ENCODE measurements around the gene CCDC57. TPM values are rescaled to one million over a fixed set of nuclear protein-coding genes. Genes with fewer than 3 reads are reported as not detected.

The CCDC57 gene
- polyA plus RNA-seq, 1 donor (not counting 4 experiments of a cell fraction or from before 2014, with no cell fraction given), result 19.2 TPM

DNA sequence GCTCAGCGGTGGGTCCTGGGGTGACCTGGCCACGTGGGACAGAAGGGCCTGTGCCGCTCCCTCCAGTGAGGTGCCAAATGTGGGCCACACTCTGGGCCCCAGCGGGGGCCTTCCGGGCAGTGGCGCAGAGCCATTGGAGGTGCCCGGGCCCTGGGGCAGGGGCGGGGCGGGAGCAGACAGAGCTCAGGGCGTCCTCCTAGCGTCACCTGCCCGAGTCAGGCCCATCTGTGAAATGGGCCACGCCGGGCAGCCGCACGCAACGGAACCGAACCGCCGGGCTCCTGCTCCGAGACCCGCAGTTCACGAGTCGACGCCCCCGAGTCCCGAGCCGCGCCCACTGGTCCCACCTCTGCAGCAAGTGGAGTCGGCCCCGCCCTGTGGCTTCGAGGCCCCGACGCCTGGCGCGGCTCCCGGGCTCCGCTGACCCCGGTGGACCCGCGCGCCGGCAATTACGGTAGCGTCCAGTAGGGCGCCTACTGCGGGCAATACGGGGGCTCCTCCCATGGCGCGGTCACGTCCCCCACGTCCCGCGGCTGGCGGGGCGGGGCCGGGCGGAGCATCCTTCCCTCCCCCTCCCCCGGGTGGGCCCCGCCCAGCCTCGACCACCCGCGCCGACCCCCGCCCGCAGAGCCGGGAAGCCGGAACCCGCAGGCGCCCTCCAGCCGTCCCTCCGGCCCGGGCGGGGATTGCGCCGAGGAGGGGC is 18.1 kb upstream of the CCDC57 start:
- Histone ChIP-seq H3K27ac (ENCODE audit: control insufficient read depth, insufficient read depth, low read length) (no peak overlapping the region), H3K36me3 (ENCODE audit: control insufficient read depth in 2 of 2, extremely low read depth in 1 of 2, insufficient read depth in 2 of 2, low read length in 2 of 2) (no peaks in the 10 kb centered on the region), H3K9me3 (ENCODE audit: control insufficient read depth, low read depth, low read length) (no peaks in the 10 kb centered on the region), H2AFZ (ENCODE audit: control insufficient read depth, low read length) (no peak overlapping the region), H3K4me2 (ENCODE audit: control insufficient read depth, extremely low read depth, insufficient read depth, low read depth, low read length) (peak overlapping the region; percentile 67), H3K27me3 (ENCODE audit: control insufficient read depth, extremely low read depth, insufficient read depth, low read length) (no peaks in the 10 kb centered on the region), H3K4me3 (ENCODE audit: control insufficient read depth in 2 of 3, extremely low read depth in 1 of 3, insufficient read depth in 2 of 3, low read depth in 1 of 3, low read length in 3 of 3) (peak overlapping the region; percentile 60 to 80 (median 73)), H4K20me1 (ENCODE audit: control insufficient read depth, extremely low read depth, insufficient read depth, low read length) (no peaks in the 10 kb centered on the region), H3K79me2 (ENCODE audit: control insufficient read depth, insufficient read depth, low read length) (no peaks in the 10 kb centered on the region), H3K9ac (ENCODE audit: control insufficient read depth, extremely low read depth, insufficient read depth, low read length) (peak overlapping the region; percentile 22), H3K9me1 (ENCODE audit: control insufficient read depth, extremely low read depth, insufficient read depth, low read length) (no peaks in the 10 kb centered on the region), H3K4me1 (ENCODE audit: control insufficient read depth, extremely low read depth, insufficient read depth, low read length) (peaks cover 21% of the 10 kb centered on the region)
- DNase-seq (ENCODE audit: low read depth, low spot score) (no peak), FAIRE-seq (no peak)
- TF ChIP-seq, protein P1, sequence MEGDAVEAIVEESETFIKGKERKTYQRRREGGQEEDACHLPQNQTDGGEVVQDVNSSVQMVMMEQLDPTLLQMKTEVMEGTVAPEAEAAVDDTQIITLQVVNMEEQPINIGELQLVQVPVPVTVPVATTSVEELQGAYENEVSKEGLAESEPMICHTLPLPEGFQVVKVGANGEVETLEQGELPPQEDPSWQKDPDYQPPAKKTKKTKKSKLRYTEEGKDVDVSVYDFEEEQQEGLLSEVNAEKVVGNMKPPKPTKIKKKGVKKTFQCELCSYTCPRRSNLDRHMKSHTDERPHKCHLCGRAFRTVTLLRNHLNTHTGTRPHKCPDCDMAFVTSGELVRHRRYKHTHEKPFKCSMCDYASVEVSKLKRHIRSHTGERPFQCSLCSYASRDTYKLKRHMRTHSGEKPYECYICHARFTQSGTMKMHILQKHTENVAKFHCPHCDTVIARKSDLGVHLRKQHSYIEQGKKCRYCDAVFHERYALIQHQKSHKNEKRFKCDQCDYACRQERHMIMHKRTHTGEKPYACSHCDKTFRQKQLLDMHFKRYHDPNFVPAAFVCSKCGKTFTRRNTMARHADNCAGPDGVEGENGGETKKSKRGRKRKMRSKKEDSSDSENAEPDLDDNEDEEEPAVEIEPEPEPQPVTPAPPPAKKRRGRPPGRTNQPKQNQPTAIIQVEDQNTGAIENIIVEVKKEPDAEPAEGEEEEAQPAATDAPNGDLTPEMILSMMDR (optimal IDR thresholded peaks at IDR 0.05 in 1 of 3, IDR thresholded peaks at IDR 0.05 in 1 of 3, conservative IDR thresholded peaks at IDR 0.05 in 1 of 3; ENCODE audit: extremely low read depth in 1 of 3, insufficient read depth in 2 of 3, low read length in 3 of 3), result peak in 2 of 3 experiments; percentile 21 to 38
- TF ChIP-seq EZH2 (IDR thresholded peaks at IDR 0.05; ENCODE audit: low read length), result no peak
- dilution Hi-C loops (cut with MboI; ENCODE audit: extremely low pct_ligation_motif_present, low sequenced_read_pairs), result no loop called here

- H3K36me3 ChIP-seq (ENCODE audit: control insufficient read depth in 2 of 2, extremely low read depth in 1 of 2, insufficient read depth in 2 of 2, low read length in 2 of 2), result no peaks in the 10 kb centered on the region
- no peak for DNase-seq (ENCODE audit: low read depth, low spot score)
- no peaks in the 10 kb centered on the region for H3K79me2 ChIP-seq (ENCODE audit: control insufficient read depth, insufficient read depth, low read length)
- no peaks in the 10 kb centered on the region for H3K9me3 ChIP-seq (ENCODE audit: control insufficient read depth, low read depth, low read length)
- no peaks in the 10 kb centered on the region for H4K20me1 ChIP-seq (ENCODE audit: control insufficient read depth, extremely low read depth, insufficient read depth, low read length)
- no peak overlapping the region for H2AFZ ChIP-seq (ENCODE audit: control insufficient read depth, low read length)
- no peak for TF ChIP-seq EZH2 (IDR thresholded peaks at IDR 0.05; ENCODE audit: low read length)
- TF ChIP-seq, protein P1 (optimal IDR thresholded peaks at IDR 0.05 in 1 of 3, IDR thresholded peaks at IDR 0.05 in 1 of 3, conservative IDR thresholded peaks at IDR 0.05 in 1 of 3; ENCODE audit: extremely low read depth in 1 of 3, insufficient read depth in 2 of 3, low read length in 3 of 3), result no peak
- H3K4me3 ChIP-seq (ENCODE audit: control insufficient read depth in 2 of 3, extremely low read depth in 1 of 3, insufficient read depth in 2 of 3, low read depth in 1 of 3, low read length in 3 of 3), result peak overlapping the region; percentile 60 to 80 (median 73)
- no peak overlapping the region for H3K27ac ChIP-seq (ENCODE audit: control insufficient read depth, insufficient read depth, low read length)
- peak overlapping the region; percentile 67 for H3K4me2 ChIP-seq (ENCODE audit: control insufficient read depth, extremely low read depth, insufficient read depth, low read depth, low read length)
- peaks cover 19% of the 10 kb centered on the region for H3K4me1 ChIP-seq (ENCODE audit: control insufficient read depth, extremely low read depth, insufficient read depth, low read length)
- no peaks in the 10 kb centered on the region for H3K9me1 ChIP-seq (ENCODE audit: control insufficient read depth, extremely low read depth, insufficient read depth, low read length)
- dilution Hi-C loops (cut with MboI; ENCODE audit: extremely low pct_ligation_motif_present, low sequenced_read_pairs), result no loop called here
- no peaks in the 10 kb centered on the region for H3K27me3 ChIP-seq (ENCODE audit: control insufficient read depth, extremely low read depth, insufficient read depth, low read length)
- H3K9ac ChIP-seq (ENCODE audit: control insufficient read depth, extremely low read depth, insufficient read depth, low read length), result peak overlapping the region; percentile 68
- no peak for FAIRE-seq
Observed at GRCh38 chr17:82229698-82230608, 17.3 kb upstream of the CCDC57 start.

Measured in keratinocyte (primary cell).